H1 (cell line): ENCODE data around the gene PTH1R. TPM values are rescaled to one million over a fixed set of nuclear protein-coding genes. Genes with fewer than 3 reads are reported as not detected.

Experiments used
- CTCF ChIA-PET: fragments of 300-600 bp; sonication (Branson Sonifier 250); formaldehyde crosslinking; loops from one replicate; lab custom pipeline; 2021; ENCODE audit not compliant: partially characterized antibody; lab: Charles Lee
- POLR2A ChIA-PET: fragments of 300-600 bp; sonication (Branson Sonifier 250); formaldehyde crosslinking; loops from one replicate; lab custom pipeline; 2021; ENCODE audit warnings: inconsistent platforms; ENCODE audit not compliant: partially characterized antibody; lab: Charles Lee
- DNase-seq, 2 experiments: peaks; one replicate each; pipeline versions ENCODE4 v3.0.0 to v3.0.0-alpha.2; 2010 to 2022; ENCODE audit warnings: low spot score in 2 of 2, low read depth in 1 of 2, mixed read lengths in 1 of 2
- FAIRE-seq: peaks from 2 replicates; lab custom pipeline; 2011; peaks lifted over from hg19 to GRCh38; lab: Jason Lieb, UNC
- H2AFZ ChIP-seq: 2 replicates; pipeline ENCODE4 v1.8.1; 2012; ENCODE audit warnings: low read length, inconsistent platforms
- H2AK5ac ChIP-seq: 2 replicates; pipeline ENCODE4 v1.6.1; 2013; ENCODE audit warnings: low read depth, low read length
- H2BK120ac ChIP-seq: replicated peaks from 2 replicates; pipeline ENCODE3; 2013; ENCODE audit warnings: low read depth, low read length, inconsistent platforms
- H2BK12ac ChIP-seq: 2 replicates; pipeline ENCODE4 v1.6.1; 2013; ENCODE audit warnings: low read depth, low read length
- H2BK15ac ChIP-seq: 2 replicates; pipeline ENCODE4 v1.6.1; 2013; ENCODE audit warnings: low read length
- H2BK20ac ChIP-seq: 2 replicates; pipeline ENCODE4 v1.6.1; 2013; ENCODE audit warnings: low read length
- H2BK5ac ChIP-seq: 2 replicates; pipeline ENCODE4 v1.6.1; 2013; ENCODE audit warnings: low read depth, low read length
- H3K14ac ChIP-seq: 2 replicates; pipeline ENCODE4 v1.6.1; 2013; ENCODE audit warnings: inconsistent platforms; ENCODE audit not compliant: insufficient read length
- H3K18ac ChIP-seq: 2 replicates; pipeline ENCODE4 v1.6.1; 2013; ENCODE audit warnings: low read length; ENCODE audit errors: extremely low read depth
- H3K23ac ChIP-seq: 2 replicates; pipeline ENCODE4 v1.6.1; 2013; ENCODE audit warnings: inconsistent platforms; ENCODE audit not compliant: insufficient read length
- H3K23me2 ChIP-seq: 2 replicates; pipeline ENCODE4 v1.6.1; 2013; ENCODE audit warnings: low read depth, low read length
- H3K27ac ChIP-seq: 2 replicates; pipeline ENCODE4 v1.6.1; 2011; ENCODE audit warnings: low read depth, low read length, inconsistent platforms
- H3K27me3 ChIP-seq, 4 experiments: replicated peaks in 1 of 4; 1 replicate in 1 of 4; 2 replicates in 3 of 4; pipeline versions ENCODE4 v1.6.1 to v1.8.1; 2011 to 2013; ENCODE audit warnings: low read length in 3 of 4, mild to moderate bottlenecking in 3 of 4, inconsistent platforms in 2 of 4, mixed read lengths in 2 of 4, moderate library complexity in 1 of 4; ENCODE audit not compliant: control insufficient read depth in 3 of 4, insufficient read depth in 3 of 4; ENCODE audit errors: extremely low read depth in 1 of 4
- H3K36me3 ChIP-seq, 4 experiments: 2 replicates each; pipeline versions ENCODE4 v1.6.1 to v1.8.1; 2011 to 2013; ENCODE audit warnings: mild to moderate bottlenecking in 4 of 4, low read length in 3 of 4, moderate library complexity in 2 of 4, control low read depth in 1 of 4, inconsistent platforms in 1 of 4; ENCODE audit not compliant: insufficient read depth in 4 of 4, control insufficient read depth in 2 of 4
- H3K4ac ChIP-seq: replicated peaks from 2 replicates; pipeline ENCODE3; 2013; ENCODE audit warnings: low read length, low read depth, mixed read lengths, inconsistent platforms; ENCODE audit not compliant: insufficient read length
- H3K4me1 ChIP-seq, 4 experiments: replicated peaks in 1 of 4; 1 replicate in 1 of 4; 2 replicates in 3 of 4; pipeline versions ENCODE4 v1.6.1 to v1.8.1; 2011 to 2013; ENCODE audit warnings: low read length in 3 of 4, inconsistent platforms in 2 of 4, mixed read lengths in 1 of 4; ENCODE audit not compliant: insufficient read depth in 4 of 4, control insufficient read depth in 3 of 4
- H3K4me2 ChIP-seq, 2 experiments: 2 replicates each; pipeline versions ENCODE4 v1.6.1 to v1.8.1; 2011 to 2013; ENCODE audit warnings: low read depth in 2 of 2, low read length in 2 of 2, control low read depth in 1 of 2, inconsistent platforms in 1 of 2, mild to moderate bottlenecking in 1 of 2; ENCODE audit not compliant: insufficient read depth in 1 of 2
- H3K4me3 ChIP-seq, 4 experiments: fragments of 200-600, 300-600 bp in 1 of 4; sonication (generic), shearing (Covaris generic), sonication (Bioruptor Twin) in 1 of 4; 2 replicates each; pipeline versions ENCODE4 v1.5.1 to v1.8.1; 2011 to 2016; ENCODE audit warnings: low read length in 4 of 4, low read depth in 3 of 4, control low read depth in 2 of 4, inconsistent platforms in 2 of 4, mild to moderate bottlenecking in 2 of 4, mixed read lengths in 1 of 4, moderate library complexity in 1 of 4; ENCODE audit not compliant: insufficient read depth in 2 of 4; ENCODE audit errors: extremely low read depth in 1 of 4
- H3K56ac ChIP-seq: replicated peaks from 2 replicates; pipeline ENCODE3; 2013; ENCODE audit warnings: low read depth, mild to moderate bottlenecking, mixed read lengths, low read length, inconsistent platforms; ENCODE audit not compliant: insufficient read length
- H3K79me1 ChIP-seq: 2 replicates; pipeline ENCODE4 v1.6.1; 2013; ENCODE audit warnings: low read depth, low read length, control low read depth
- H3K79me2 ChIP-seq, 2 experiments: 2 replicates each; pipeline versions ENCODE4 v1.6.1 to v1.8.1; 2012 to 2013; ENCODE audit warnings: low read length in 2 of 2, mild to moderate bottlenecking in 2 of 2, inconsistent platforms in 1 of 2; ENCODE audit not compliant: insufficient read depth in 2 of 2, control insufficient read depth in 1 of 2
- H3K9ac ChIP-seq, 4 experiments: replicated peaks in 1 of 4; 1 replicate in 1 of 4; 2 replicates in 3 of 4; pipeline versions ENCODE4 v1.6.1 to v1.8.1; 2011 to 2013; ENCODE audit warnings: low read depth in 3 of 4, low read length in 3 of 4, control low read depth in 2 of 4, mild to moderate bottlenecking in 2 of 4, moderate library complexity in 2 of 4, inconsistent platforms in 1 of 4; ENCODE audit errors: extremely low read depth in 1 of 4
- H3K9me3 ChIP-seq, 2 experiments: 2 replicates each; pipeline versions ENCODE4 v1.6.1 to v1.8.1; 2012 to 2013; ENCODE audit warnings: mild to moderate bottlenecking in 2 of 2, moderate library complexity in 2 of 2, control low read depth in 1 of 2, inconsistent platforms in 1 of 2, low read depth in 1 of 2, low read length in 1 of 2, mixed read lengths in 1 of 2; ENCODE audit not compliant: insufficient read depth in 2 of 2
- H4K20me1 ChIP-seq, 2 experiments: replicated peaks in 1 of 2; 2 replicates each; pipeline versions ENCODE3 to v1.8.1; 2011 to 2013; ENCODE audit warnings: inconsistent platforms in 2 of 2, low read length in 2 of 2, mild to moderate bottlenecking in 1 of 2; ENCODE audit not compliant: insufficient read depth in 2 of 2, control insufficient read depth in 1 of 2
- H4K5ac ChIP-seq: 2 replicates; pipeline ENCODE4 v1.6.1; 2013; ENCODE audit warnings: low read length, low read depth, mixed read lengths, inconsistent platforms; ENCODE audit not compliant: insufficient read length
- H4K8ac ChIP-seq: 2 replicates; pipeline ENCODE4 v1.8.0; 2013; ENCODE audit warnings: mild to moderate bottlenecking, moderate library complexity, low read length, inconsistent platforms; ENCODE audit not compliant: insufficient read depth; ENCODE audit errors: extremely low read depth
- H4K91ac ChIP-seq: replicated peaks from 2 replicates; pipeline ENCODE3; 2013; ENCODE audit warnings: low read length, mixed read lengths, inconsistent platforms; ENCODE audit not compliant: insufficient read length
- BACH1 ChIP-seq: IDR thresholded peaks from 2 replicates; pipeline ENCODE4 v1.6.1; 2012; ENCODE audit warnings: low read length, improper control_type of control experiment
- JUND ChIP-seq: IDR thresholded peaks from 2 replicates; pipeline ENCODE4 v1.6.1; 2011; ENCODE audit warnings: mild to moderate bottlenecking, improper control_type of control experiment, low read length
- SP4 ChIP-seq: IDR thresholded peaks from 2 replicates; pipeline ENCODE4 v1.6.1; 2012; ENCODE audit warnings: low read length, inconsistent platforms
- SRF ChIP-seq: IDR thresholded peaks from 2 replicates; pipeline ENCODE4 v1.6.1; 2011; ENCODE audit warnings: mild to moderate bottlenecking, low read depth, low read length, moderate library complexity
- TBP ChIP-seq: IDR thresholded peaks from 2 replicates; pipeline ENCODE4 v1.6.1; 2011; ENCODE audit warnings: low read depth, low read length, improper control_type of control experiment
- TEAD4 ChIP-seq: IDR thresholded peaks from 2 replicates; pipeline ENCODE4 v1.6.1; 2012; ENCODE audit warnings: low read depth, low read length, inconsistent platforms, mixed read lengths
- YY1 ChIP-seq: IDR thresholded peaks from 2 replicates; pipeline ENCODE4 v1.6.1; 2011; ENCODE audit warnings: low read depth, mild to moderate bottlenecking, low read length
- WGBS, 2 experiments: shearing (Covaris generic) in 1 of 2; methylation state at CpG; one replicate each; pipeline versions ENCODE4 v1.1.6 to v1.1.7; 2013 to 2015; ENCODE audit warnings: low lambda C conversion rate in 2 of 2, mixed read lengths in 2 of 2, inconsistent platforms in 1 of 2, low coverage in 1 of 2, missing lambda C conversion rate in 1 of 2; ENCODE audit not compliant: insufficient replicate concordance in 2 of 2, insufficient coverage in 1 of 2, insufficient read length in 1 of 2; ENCODE audit errors: extremely low coverage in 1 of 2, missing lambda C conversion rate in 1 of 2; 5-methylcytosine and 5-hydroxymethylcytosine counted together
- polyA plus RNA-seq, 7 experiments: library from polyadenylated mRNA; depleted of rRNA in 3 of 7; stranded (reverse) in 5 of 7; unstranded in 2 of 7; fragments of >200 nt in 5 of 7; fragments of 200-250 nt in 2 of 7; gene quantifications; 1 replicate in 5 of 7; 2 replicates in 1 of 7; 4 replicates in 1 of 7; pipeline versions ENCODE4 v1.2.1 to v1.2.3, GENCODE V29; 2011 to 2013; ENCODE audit warnings: missing spikeins in 2 of 7, mixed read lengths in 2 of 7
- total RNA-seq: library from RNA; stranded (reverse); fragmentation: NEBNext Ultra II Directional; extraction: Animal tissue kit (Norgen Biotek cat#: 25700); gene quantifications from 2 replicates; pipeline ENCODE4 v1.2.1, GENCODE V29; 2021

The PTH1R gene
- total and polyA plus RNA-seq, 2 of the 8 experiments (the other 6 are each of a cell fraction or from before 2014, with no cell fraction given), result 0.57 to 1.5 TPM

DNA sequence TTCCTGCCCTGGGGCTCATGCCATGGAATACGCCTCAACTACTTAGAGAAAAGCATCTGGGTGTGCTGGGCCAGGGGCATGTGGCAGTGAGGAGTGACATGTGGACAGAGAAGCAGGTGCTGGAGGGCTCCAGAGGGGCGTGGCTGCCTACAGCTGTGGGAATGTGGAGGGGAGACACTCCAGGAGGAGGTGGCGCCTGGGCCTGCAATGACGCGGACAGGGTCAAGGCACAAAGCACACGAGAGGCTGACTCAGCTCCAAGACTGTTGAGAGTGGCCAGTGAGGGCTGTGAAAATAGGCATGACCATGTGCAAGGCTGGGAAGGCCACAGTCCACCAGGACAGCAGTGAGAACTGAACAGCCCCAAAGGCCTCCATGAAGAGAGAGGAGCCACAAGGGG lies 48.5 kb downstream of the PTH1R start:
- Histone ChIP-seq H2BK12ac (no peak overlapping the region), H2BK20ac (no peak overlapping the region), H3K23me2 (no peaks in the 10 kb centered on the region), H2AFZ (no peak overlapping the region), H3K79me1 (peaks cover 12% of the 10 kb centered on the region), H4K8ac (no peak overlapping the region), H4K20me1 (peaks cover 9% of the 10 kb centered on the region in 2 experiments), H2BK5ac (no peak overlapping the region), H2AK5ac (no peak overlapping the region), H3K4me2 (no peak overlapping the region), H3K4me3 (no peak overlapping the region), H3K27me3 (no peaks in the 10 kb centered on the region), H4K91ac (no peak overlapping the region), H3K9me3 (no peaks in the 10 kb centered on the region), H3K4me1 (no peaks in the 10 kb centered on the region), H3K14ac (no peak overlapping the region), H2BK15ac (no peak overlapping the region), H2BK120ac (no peak overlapping the region), H3K27ac (no peak overlapping the region), H3K79me2 (peaks cover 0 to 15% of the 10 kb centered on the region in 2 experiments; a peak in 1 of 4 replicates), H4K5ac (no peak overlapping the region), H3K18ac (no peak overlapping the region), H3K23ac (no peak overlapping the region), H3K36me3 (peaks cover 18 to 27% (median 23%) of the 10 kb centered on the region in 4 experiments), H3K9ac (no peak overlapping the region), H3K4ac (no peak overlapping the region), H3K56ac (no peak overlapping the region)
- no peak for FAIRE-seq
- WGBS, 2 experiments, result 77% methylated on average over 6 of the region's 6 CpGs; no CpG with 5 or more reads in 1 of the 2 experiments
- CTCF ChIA-PET, result interaction anchor here (0.9 to 9.9 kb wide), 7 partner anchors 9 to 110 kb away, joined by 3 to 104 read pairs (median 4); no protein-coding TSS in a partner anchor
- TF ChIP-seq TBP (no peak), YY1 (no peak), TEAD4 (no peak), BACH1 (no peak), SP4 (no peak), SRF (no peak), JUND (no peak)
- POLR2A ChIA-PET, result interaction anchor here (0.9 to 1.3 kb wide), 2 partner anchors 8 to 84 kb away, joined by 4 to 5 read pairs; no protein-coding TSS in a partner anchor
- DNase-seq, result no peak
